ENCODE data around the gene CFAP161.
"Not testable (repeated sequence)": the region's sequence is repeated elsewhere in the genome, so short reads cannot be mapped to it uniquely, and the experiment has no call there.

Gene CFAP161

GRCh38 chr15:81152799-81153198 is 18.7 kb downstream of the CFAP161 start:
- Mint-ChIP-seq H3K27me3 (ENCODE audit: low read depth, poor library complexity) (peaks cover 22% of the 10 kb centered on the region), H3K36me3 (ENCODE audit: low read depth) (no peaks in the 10 kb centered on the region)

GRCh38 chr15:81155375-81156218 is 21.5 kb downstream of the CFAP161 start:
- peak; percentile 16 for DNase-seq
- Mint-ChIP-seq H3K4me1 (peaks cover 6% of the 10 kb centered on the region), H3K9me3 (no peaks in the 10 kb centered on the region), H3K27me3 (ENCODE audit: low read depth, poor library complexity) (peaks cover 16% of the 10 kb centered on the region), H3K27ac (no peak overlapping the region), H3K4me3 (no peak overlapping the region), H3K36me3 (ENCODE audit: low read depth) (no peaks in the 10 kb centered on the region)
- TF ChIP-seq CTCF (IDR thresholded peaks at IDR 0.05), result peak; percentile 49

More at GRCh38 chr15:81152799-81153198, 18.7 kb downstream of the CFAP161 start:
- Mint-ChIP-seq H3K4me1 (peaks cover 6% of the 10 kb centered on the region), H3K9me3 (no peaks in the 10 kb centered on the region), H3K4me3 (no peak overlapping the region), H3K27ac (no peak overlapping the region)
- TF ChIP-seq CTCF (IDR thresholded peaks at IDR 0.05), result no peak
- no peak for DNase-seq

- no peak overlapping the region for H3K27ac Mint-ChIP-seq
- peaks cover 13% of the 10 kb centered on the region for H3K27me3 Mint-ChIP-seq (ENCODE audit: low read depth, poor library complexity)
- H3K4me3 Mint-ChIP-seq, result no peak overlapping the region
- H3K36me3 Mint-ChIP-seq (ENCODE audit: low read depth), result no peaks in the 10 kb centered on the region
- peaks cover 11% of the 10 kb centered on the region for H3K4me1 Mint-ChIP-seq
- TF ChIP-seq CTCF (IDR thresholded peaks at IDR 0.05), result no peak
- H3K9me3 Mint-ChIP-seq, result no peaks in the 10 kb centered on the region
- no peak for DNase-seq
Observed at GRCh38 chr15:81156324-81156723, 22.3 kb downstream of the CFAP161 start.

GRCh38 chr15:81157195-81157938 is 23.3 kb downstream of the CFAP161 start:
- Mint-ChIP-seq H3K36me3 (ENCODE audit: low read depth) (no peaks in the 10 kb centered on the region), H3K4me3 (no peak overlapping the region), H3K9me3 (no peaks in the 10 kb centered on the region), H3K27me3 (ENCODE audit: low read depth, poor library complexity) (peaks cover 14% of the 10 kb centered on the region), H3K4me1 (peaks cover 11% of the 10 kb centered on the region), H3K27ac (no peak overlapping the region)
- no peak for TF ChIP-seq CTCF (IDR thresholded peaks at IDR 0.05)
- DNase-seq, result no peak

- DNase-seq, result no peak
- Mint-ChIP-seq H3K36me3 (ENCODE audit: low read depth) (no peaks in the 10 kb centered on the region), H3K4me3 (no peak overlapping the region), H3K9me3 (no peaks in the 10 kb centered on the region), H3K27ac (no peak overlapping the region), H3K27me3 (ENCODE audit: low read depth, poor library complexity) (peaks cover 15% of the 10 kb centered on the region), H3K4me1 (peaks cover 11% of the 10 kb centered on the region)
- no peak for TF ChIP-seq CTCF (IDR thresholded peaks at IDR 0.05)
Observed at GRCh38 chr15:81157939-81158223, 23.8 kb downstream of the CFAP161 start.

GRCh38 chr15:81158561-81158960 is 24.5 kb downstream of the CFAP161 start:
- not testable (repeated sequence) for DNase-seq; H3K9me3 Mint-ChIP-seq; H3K4me3 Mint-ChIP-seq; H3K36me3 Mint-ChIP-seq (ENCODE audit: low read depth); H3K27ac Mint-ChIP-seq
- Mint-ChIP-seq H3K27me3 (ENCODE audit: low read depth, poor library complexity) (peaks cover 14% of the 10 kb centered on the region), H3K4me1 (peaks cover 11% of the 10 kb centered on the region)
